Activated B cell treated with CpG ODN at 0.5 μM for 24 hours (primary cell): ENCODE data around the gene ABCG4. TPM values are rescaled to one million over a fixed set of nuclear protein-coding genes. Genes with fewer than 3 reads are reported as not detected.
"Not testable (repeated sequence)": the region's sequence is repeated elsewhere in the genome, so short reads cannot be mapped to it uniquely, and the experiment has no call there.

Source experiments
- ATAC-seq: fragments of 200-7000 bp; cut with Tn5 transposase; one replicate; pipeline ENCODE4 v1.10.0; 2021; ENCODE audit warnings: low read depth, mild to moderate bottlenecking, moderate library complexity
- CTCF ChIA-PET: fragments of 350-600 bp; sonication (Branson Sonifier 250); formaldehyde crosslinking; loops from one replicate; lab custom pipeline; 2021; ENCODE audit warnings: antibody characterized with exemption; lab: Charles Lee
- POLR2A ChIA-PET: fragments of 350-600 bp; sonication (Branson Sonifier 250); formaldehyde crosslinking; loops from one replicate; lab custom pipeline; 2021; ENCODE audit warnings: antibody characterized with exemption; lab: Charles Lee
- DNase-seq: peaks from one replicate; pipeline ENCODE4 v3.0.0; 2022
- H3K27ac Mint-ChIP-seq: one replicate; pipeline ENCODE4 v1.8.0; 2020; ENCODE audit warnings: mixed read lengths
- H3K27me3 Mint-ChIP-seq: one replicate; pipeline ENCODE4 v1.8.0; 2021; ENCODE audit warnings: mixed read lengths
- H3K36me3 Mint-ChIP-seq: one replicate; pipeline ENCODE4 v1.8.0; 2021; ENCODE audit warnings: low read depth, mixed read lengths
- H3K4me1 Mint-ChIP-seq: one replicate; pipeline ENCODE4 v1.8.0; 2021; ENCODE audit warnings: mixed read lengths
- H3K4me3 Mint-ChIP-seq: one replicate; pipeline ENCODE4 v1.8.0; 2020; ENCODE audit warnings: mild to moderate bottlenecking, mixed read lengths
- H3K9me3 Mint-ChIP-seq: one replicate; pipeline ENCODE4 v1.8.0; 2020; ENCODE audit warnings: mixed read lengths
- CTCF ChIP-seq: fragments of 200-600 bp; IDR thresholded peaks from one replicate; pipeline ENCODE4 v1.8.0; 2022; ENCODE audit warnings: antibody characterized with exemption, mild to moderate bottlenecking
- intact Hi-C: fragments of 100-400 bp; cut with micrococcal nuclease; formaldehyde crosslinking; loops from one replicate; pipeline ENCODE4 v1.15.1; 2024
- total RNA-seq: library from RNA; stranded (reverse); gene quantifications from 2 replicates; pipeline ENCODE4 v1.2.3, GENCODE V29; 2022

ABCG4 gene
- total RNA-seq, 1 donor from 2014 or later, result not detected

DNA sequence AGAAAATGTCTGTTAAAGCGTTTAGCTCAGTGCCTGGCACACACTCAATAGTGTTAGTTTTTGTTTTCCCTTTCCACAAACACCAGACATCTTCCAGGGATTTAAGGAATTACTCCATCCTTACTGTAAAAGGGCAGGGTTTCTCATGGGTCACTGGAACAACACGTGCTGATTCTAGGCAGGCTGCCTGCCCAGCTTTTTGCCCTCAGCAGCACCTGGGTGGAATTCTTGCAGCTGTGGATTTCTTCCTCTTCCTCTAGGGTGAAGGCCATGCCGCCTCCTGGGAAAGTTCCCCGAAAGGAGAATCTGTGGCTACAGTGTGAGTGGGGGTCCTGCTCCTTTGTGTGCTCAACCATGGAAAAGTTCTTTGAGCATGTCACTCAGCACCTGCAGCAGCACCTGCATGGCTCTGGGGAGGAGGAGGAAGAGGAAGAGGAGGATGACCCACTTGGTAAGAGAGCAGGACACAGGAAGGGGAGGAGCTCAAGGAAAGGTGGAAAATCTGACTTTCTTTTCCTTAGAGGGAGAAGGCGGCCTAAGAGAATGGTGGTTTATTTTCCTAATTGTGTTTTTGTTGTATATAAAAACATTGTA lies 22.1 kb upstream of the ABCG4 start:
- Mint-ChIP-seq H3K9me3 (no peaks in the 10 kb centered on the region), H3K36me3 (peaks cover 59% of the 10 kb centered on the region), H3K27ac (no peak overlapping the region), H3K4me1 (peaks cover 22% of the 10 kb centered on the region), H3K4me3 (no peak overlapping the region), H3K27me3 (no peaks in the 10 kb centered on the region)
- POLR2A ChIA-PET, result interaction anchor here (0.7 kb wide), 2 partner anchors 351 to 675 kb away, joined by 3 to 10 read pairs; no protein-coding TSS in a partner anchor
- TF ChIP-seq CTCF, result no peak
- intact Hi-C loops, result no loop called here
- CTCF ChIA-PET, result no interaction called here
- ATAC-seq (no peak), DNase-seq (no peak)

DNA sequence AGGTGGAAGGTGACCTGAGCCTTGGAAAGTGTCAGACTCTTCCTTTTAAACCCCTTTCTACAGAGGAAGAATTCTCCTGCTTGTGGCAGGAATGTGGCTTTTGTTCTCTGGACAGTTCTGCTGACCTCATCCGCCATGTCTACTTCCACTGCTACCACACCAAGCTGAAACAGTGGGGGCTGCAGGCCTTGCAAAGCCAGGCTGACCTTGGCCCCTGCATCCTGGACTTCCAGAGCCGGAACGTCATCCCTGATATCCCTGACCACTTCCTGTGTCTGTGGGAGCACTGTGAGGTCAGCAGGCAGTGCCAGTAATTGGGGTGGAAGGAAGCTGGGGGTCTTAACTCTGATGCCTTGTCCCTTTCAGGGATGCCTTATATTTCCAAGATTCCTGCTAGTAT lies 18.2 kb upstream of the ABCG4 start:
- Mint-ChIP-seq H3K36me3 (peaks cover 70% of the 10 kb centered on the region), H3K4me3 (no peak overlapping the region), H3K9me3 (no peaks in the 10 kb centered on the region), H3K27ac (no peak overlapping the region), H3K4me1 (peaks cover 5% of the 10 kb centered on the region), H3K27me3 (no peaks in the 10 kb centered on the region)
- ATAC-seq (no peak), DNase-seq (no peak)
- ChIA-PET POLR2A (no interaction called here), CTCF (no interaction called here)
- intact Hi-C loops, result no loop called here
- TF ChIP-seq CTCF, result no peak

GRCh38 chr11:119134389-119134978 lies 14.4 kb upstream of the ABCG4 start:
- ATAC-seq (peak; percentile 47), DNase-seq (no peak)
- H3K4me1 Mint-ChIP-seq, result no peaks in the 10 kb centered on the region
- TF ChIP-seq CTCF, result no peak
- POLR2A ChIA-PET, result interaction anchor here (0.6 kb wide), 1 partner anchor 13 kb away, joined by 3 read pairs; the partner anchor contains the start of gene HINFP
- intact Hi-C loops, result no loop called here
- CTCF ChIA-PET, result no interaction called here
- peaks cover 57% of the 10 kb centered on the region for H3K36me3 Mint-ChIP-seq
- H3K4me3 Mint-ChIP-seq, result no peak overlapping the region
- H3K27me3 Mint-ChIP-seq, result peaks cover 3% of the 10 kb centered on the region
- H3K27ac Mint-ChIP-seq, result no peak overlapping the region
- H3K9me3 Mint-ChIP-seq, result no peaks in the 10 kb centered on the region

GRCh38 chr11:119139276-119139675 lies 9.6 kb upstream of the ABCG4 start:
- DNase-seq, H3K4me3 Mint-ChIP-seq, ATAC-seq, H3K27ac Mint-ChIP-seq, intact Hi-C loops, H3K9me3 Mint-ChIP-seq, H3K4me1 Mint-ChIP-seq, CTCF ChIA-PET, POLR2A ChIA-PET: not testable (repeated sequence)
- Mint-ChIP-seq H3K36me3 (peaks cover 11% of the 10 kb centered on the region), H3K27me3 (peaks cover 14% of the 10 kb centered on the region)

DNA sequence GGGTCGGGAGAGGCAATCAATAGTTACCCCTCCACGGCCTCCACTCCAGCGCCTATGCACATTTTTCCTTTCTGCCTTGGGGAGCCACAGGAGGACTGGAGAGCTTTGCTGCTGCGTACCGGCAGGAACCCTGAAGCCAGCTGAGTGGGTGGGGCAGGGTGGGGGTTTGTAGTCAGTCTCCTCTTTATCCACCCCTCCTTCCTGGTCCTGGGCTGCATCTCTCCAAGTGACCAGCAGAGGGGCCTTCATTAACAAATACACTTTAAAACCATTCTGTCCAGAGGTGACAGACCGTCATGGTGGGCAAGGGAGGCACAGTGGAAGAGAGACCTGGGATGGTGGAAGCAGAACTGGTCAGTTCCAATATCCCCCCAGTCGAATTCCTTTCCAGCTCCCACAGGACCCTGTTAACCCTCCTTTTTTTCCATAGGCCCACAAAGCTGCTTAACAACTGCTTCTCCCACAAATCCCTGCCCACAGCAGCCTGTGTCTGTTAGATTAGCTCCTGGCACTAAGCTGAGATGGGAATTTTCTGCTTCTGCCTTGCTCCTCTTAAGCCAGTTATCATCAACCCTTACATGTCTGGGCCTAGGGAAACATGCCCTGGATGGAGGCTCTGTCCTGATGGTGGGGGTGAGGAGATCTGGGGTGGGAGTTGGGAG lies 3.9 kb upstream of the ABCG4 start:
- H3K36me3 Mint-ChIP-seq, result no peaks in the 10 kb centered on the region
- H3K4me3 Mint-ChIP-seq, result no peak overlapping the region
- H3K4me1 Mint-ChIP-seq, result peaks cover 12% of the 10 kb centered on the region
- DNase-seq (no peak), ATAC-seq (peak; percentile 78)
- ChIA-PET CTCF (interaction anchor here (0.7 to 1.5 kb wide), 3 partner anchors 52 to 194 kb away, joined by 3 to 4 read pairs (median 4); no protein-coding TSS in a partner anchor), POLR2A (interaction anchor here (0.6 to 0.9 kb wide), 2 partner anchors 38 to 60 kb away, joined by 3 read pairs; partner anchors contain the start of gene HMBS)
- intact Hi-C loops, result loop anchor here (1.0 to 5.0 kb wide), 3 partner anchors 52 to 178 kb away; no protein-coding TSS in a partner anchor
- H3K27ac Mint-ChIP-seq, result no peak overlapping the region
- no peaks in the 10 kb centered on the region for H3K9me3 Mint-ChIP-seq
- H3K27me3 Mint-ChIP-seq, result peaks cover 41% of the 10 kb centered on the region
- no peak for TF ChIP-seq CTCF
